Subcutaneous adipose tissue (tissue), 4 donors: Measurements from ENCODE around the gene C2orf49. TPM values are rescaled to one million over a fixed set of nuclear protein-coding genes. Genes with fewer than 3 reads are reported as not detected.

Experiments used
- CTCF ChIP-seq: fragments of 450-650 bp; IDR thresholded peaks from one replicate; pipeline ENCODE4 v1.5.1; 2016; ENCODE audit warnings: low read depth, mild to moderate bottlenecking, control low read depth, antibody characterized with exemption, moderate library complexity
- total RNA-seq, 4 donors: library from RNA; depleted of rRNA; stranded (reverse); fragments of >200 nt; gene quantifications; one replicate each; pipeline ENCODE4 v1.1.0, GENCODE V29; 2016

Gene C2orf49
- total RNA-seq, 4 donors from 2014 or later = 13.4 to 30.5 (median 18.2) TPM

GRCh38 chr2:105321875-105322646 is 15.3 kb upstream of the C2orf49 start:
- TF ChIP-seq CTCF = no peak

GRCh38 chr2:105323111-105323510 is 14.2 kb upstream of the C2orf49 start:
- no peak for TF ChIP-seq CTCF

- no peak for TF ChIP-seq CTCF
These were observed 13.2 kb upstream of the C2orf49 start for GRCh38 chr2:105324101-105324500.

GRCh38 chr2:105324732-105325131 is 12.6 kb upstream of the C2orf49 start:
- no peak for TF ChIP-seq CTCF

GRCh38 chr2:105325389-105325963 is 11.9 kb upstream of the C2orf49 start:
- no peak for TF ChIP-seq CTCF

GRCh38 chr2:105327690-105328089 is 9.7 kb upstream of the C2orf49 start:
- TF ChIP-seq CTCF = no peak

GRCh38 chr2:105328281-105329196 is 8.8 kb upstream of the C2orf49 start:
- no peak for TF ChIP-seq CTCF
